COR-L47 (cell line): ENCODE data around the gene RAF1.

Experiments used
- DNase-seq: peaks from one replicate; lab custom pipeline; 2025; lab: John Stamatoyannopoulos, UW

RAF1 gene

GRCh38 chr3:12591456-12591855, 72.5 kb downstream of the RAF1 start:
- no peak for DNase-seq

DNA sequence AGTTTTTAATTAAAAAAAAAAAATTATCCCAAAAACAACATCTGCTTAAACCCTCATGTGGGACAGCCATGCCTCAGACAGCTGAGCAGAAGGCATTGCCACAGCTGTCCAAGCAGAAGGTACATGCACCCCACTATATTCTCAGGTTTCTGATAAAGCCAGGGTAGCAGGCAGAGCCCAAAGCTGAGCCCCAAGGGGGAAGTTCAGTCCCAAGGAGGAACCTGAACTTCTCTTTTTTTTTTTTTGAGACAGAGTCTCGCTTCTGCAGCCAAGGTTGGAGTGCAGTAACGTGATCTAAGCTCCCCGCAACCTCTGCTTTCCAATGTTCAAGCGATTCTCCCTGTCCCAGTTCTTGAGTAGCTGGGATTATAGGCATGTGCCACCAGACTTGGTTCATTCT, 73.8 kb downstream of the RAF1 start:
- DNase-seq, result no peak

DNA sequence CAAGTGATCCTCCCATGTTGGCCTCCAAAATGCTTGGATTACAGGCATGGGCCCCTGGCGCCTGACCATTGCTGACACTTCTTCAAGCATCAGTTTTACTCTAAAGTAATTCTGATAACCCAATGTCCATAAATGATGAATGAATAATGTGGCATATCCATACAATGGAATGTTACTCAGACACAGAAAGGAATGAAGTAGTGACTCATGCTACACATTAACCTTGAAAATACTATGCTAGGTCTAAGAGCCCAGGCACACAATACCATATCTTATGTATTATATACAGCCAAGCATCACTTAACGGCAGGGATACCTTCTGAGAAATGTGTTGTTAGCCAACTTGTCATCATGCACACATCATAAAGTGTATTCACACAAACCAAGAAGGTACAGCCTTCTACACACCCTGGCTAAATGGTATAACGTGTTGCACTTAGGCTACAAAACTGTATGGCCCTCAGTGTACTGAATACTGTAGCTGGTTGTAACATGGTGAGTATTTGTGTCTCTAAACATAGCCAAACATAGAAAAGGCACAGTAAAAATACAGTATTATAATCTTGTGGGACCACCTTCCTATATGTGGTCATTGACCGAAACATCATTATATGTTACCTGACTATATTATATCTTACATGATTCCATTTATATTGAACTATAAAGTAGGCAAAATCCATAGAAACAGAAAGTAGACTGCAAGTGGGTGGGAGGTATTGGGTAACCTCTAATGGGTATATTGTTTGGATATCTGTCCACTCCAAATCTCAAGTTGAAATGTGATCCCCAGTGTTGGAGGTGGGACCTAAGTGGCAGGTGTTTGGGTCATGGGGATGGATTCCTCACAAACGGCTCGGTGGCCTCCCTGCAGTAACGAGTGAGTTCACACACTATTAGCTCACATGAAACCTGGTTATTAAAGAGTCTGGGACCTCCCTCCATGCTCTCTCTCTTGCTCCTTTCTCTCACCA, 75.6 kb downstream of the RAF1 start:
- no peak for DNase-seq

DNA sequence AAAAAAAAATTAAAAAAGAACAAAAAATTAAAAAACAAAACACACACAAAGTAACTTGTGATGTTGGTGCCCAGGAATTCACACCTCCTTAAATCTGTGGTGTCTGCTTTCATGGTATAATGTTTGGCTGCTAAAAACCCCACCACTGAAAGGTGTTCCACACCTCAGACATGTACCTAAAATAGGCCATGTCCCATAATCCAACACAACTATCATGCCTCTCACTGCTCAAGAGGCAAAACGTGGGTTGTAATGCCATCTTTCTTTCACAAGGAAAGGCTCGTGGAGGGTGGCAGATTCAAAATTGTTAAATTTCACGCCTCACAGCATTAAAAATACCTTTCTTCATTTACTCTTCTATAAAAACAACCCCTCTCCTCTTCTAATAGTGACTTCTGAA, 77.5 kb downstream of the RAF1 start:
- DNase-seq, result no peak

- DNase-seq, result no peak
Observed at GRCh38 chr3:12585970-12586369, 77.9 kb downstream of the RAF1 start.

GRCh38 chr3:12585181-12585580, 78.7 kb downstream of the RAF1 start:
- DNase-seq, result no peak

- DNase-seq, result no peak
Observed at GRCh38 chr3:12584083-12584482, 79.8 kb downstream of the RAF1 start.

- no peak for DNase-seq
Observed at GRCh38 chr3:12583280-12583679, 80.6 kb downstream of the RAF1 start.

GRCh38 chr3:12582730-12583129, 81.2 kb downstream of the RAF1 start:
- no peak for DNase-seq

DNA sequence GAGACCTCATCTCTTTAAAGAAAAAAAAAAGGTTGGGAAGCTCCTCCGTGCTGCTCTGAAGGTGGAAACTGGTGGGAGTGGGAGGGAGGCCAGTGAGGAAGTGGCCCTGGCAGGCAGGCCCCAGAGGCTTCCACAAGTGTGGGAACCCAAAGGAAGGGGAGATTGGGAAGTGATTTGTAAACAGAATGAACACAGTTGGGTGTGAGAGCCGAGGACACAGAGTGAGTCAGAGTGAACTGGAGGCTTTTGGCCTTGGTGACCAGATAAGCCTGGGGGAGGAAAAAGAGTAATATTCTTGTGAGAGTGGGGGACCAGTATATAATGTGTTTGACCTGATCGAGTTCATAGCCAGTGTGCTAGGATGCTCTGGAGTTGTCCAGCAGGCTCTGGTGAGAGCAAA, 84.0 kb downstream of the RAF1 start:
- DNase-seq, result no peak

DNA sequence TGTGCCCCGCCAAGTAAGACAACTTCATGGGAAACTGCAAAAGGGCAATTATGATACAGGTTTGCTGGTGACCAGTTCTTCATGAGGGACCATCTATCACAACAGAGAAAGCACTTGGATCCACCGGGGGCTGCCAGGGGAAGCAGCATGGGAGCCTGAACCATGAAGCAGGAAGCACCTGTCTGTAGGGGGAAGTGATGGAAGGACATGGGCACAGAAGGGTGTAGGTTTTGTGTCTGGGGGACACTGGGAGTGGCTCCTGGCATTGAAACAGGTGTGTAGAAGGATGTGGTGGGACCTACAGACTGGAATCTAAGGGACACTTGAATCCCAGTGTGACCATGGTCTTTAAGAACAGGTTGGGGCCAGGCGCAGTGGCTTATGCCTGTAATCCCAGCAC, 84.5 kb downstream of the RAF1 start:
- DNase-seq, result no peak

DNA sequence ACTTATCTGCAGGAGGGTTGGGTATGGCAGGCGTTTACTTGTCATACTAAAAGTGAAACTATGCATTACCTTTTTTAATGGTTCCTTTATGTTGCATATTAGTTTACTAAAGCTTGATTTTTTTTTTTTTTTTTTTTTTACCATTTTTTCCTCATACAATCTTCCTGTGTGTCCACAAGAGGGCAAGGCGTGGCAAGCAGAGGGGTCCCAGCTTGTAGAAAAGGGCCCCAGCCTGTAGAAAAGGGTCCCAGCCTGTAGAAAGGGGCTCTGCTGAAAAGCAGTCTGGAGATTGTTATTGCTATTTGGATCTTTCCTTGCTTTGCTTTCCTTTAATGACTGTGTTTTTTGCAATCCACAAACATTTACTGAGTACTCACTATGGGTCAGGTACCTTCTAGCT, 85.2 kb downstream of the RAF1 start:
- DNase-seq, result no peak

GRCh38 chr3:12577379-12577778, 86.5 kb downstream of the RAF1 start:
- DNase-seq, result no peak

GRCh38 chr3:12574661-12575060, 89.3 kb downstream of the RAF1 start:
- no peak for DNase-seq

GRCh38 chr3:12574131-12574530, 89.8 kb downstream of the RAF1 start:
- DNase-seq, result no peak

DNA sequence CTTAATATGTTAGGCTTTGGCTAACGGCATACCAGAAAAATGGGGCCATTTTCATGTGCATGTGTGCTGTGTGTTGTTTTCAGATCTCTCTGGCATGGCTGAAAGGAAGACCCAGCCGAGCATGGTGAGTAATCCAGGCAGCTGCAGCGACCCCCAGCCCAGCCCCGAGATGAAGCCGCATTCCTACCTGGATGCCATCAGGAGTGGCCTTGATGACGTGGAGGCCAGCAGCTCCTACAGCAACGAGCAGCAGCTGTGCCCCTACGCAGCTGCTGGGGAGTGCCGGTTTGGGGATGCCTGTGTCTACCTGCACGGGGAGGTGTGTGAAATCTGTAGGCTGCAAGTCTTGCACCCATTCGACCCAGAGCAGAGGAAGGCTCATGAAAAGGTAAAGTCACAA, 91.9 kb downstream of the RAF1 start:
- DNase-seq, result no peak

DNA sequence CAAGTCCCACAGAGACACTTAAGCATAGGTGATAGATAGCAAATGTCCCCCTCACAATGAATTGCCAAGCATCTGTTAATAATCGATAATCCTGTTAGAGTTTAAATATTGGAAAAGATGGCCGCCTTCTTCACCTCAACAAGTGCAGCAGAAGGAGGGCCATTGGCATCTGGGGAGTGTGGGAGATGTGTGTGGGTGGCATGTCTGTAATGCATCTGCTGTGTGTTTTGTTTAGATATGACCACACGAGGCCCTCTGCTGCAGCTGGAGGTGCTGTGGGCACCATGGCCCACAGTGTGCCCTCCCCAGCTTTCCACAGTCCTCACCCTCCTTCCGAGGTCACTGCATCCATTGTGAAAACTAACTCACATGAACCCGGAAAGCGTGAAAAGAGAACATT, 94.1 kb downstream of the RAF1 start:
- no peak for DNase-seq

- no peak for DNase-seq
Observed at GRCh38 chr3:12568747-12569146, 95.2 kb downstream of the RAF1 start.

DNA sequence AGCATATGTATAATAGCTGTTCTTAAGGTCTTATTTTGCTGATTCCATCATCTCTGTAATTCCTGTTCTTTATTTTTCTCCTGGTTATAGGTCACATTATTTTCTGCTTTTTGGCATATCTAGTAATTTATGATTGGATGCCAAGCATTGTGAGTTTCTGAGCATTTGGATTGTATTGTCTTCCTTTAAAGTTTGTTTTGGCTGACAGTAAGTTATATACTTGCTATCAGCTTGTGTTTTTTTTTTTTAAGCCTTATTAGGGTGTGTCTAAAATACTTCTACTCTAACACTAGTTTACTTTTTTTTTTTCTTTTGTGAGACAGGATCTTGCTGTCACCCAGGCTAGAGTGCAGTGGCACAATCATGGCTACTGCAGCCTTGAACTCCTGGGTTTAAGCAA, 96.9 kb downstream of the RAF1 start:
- DNase-seq, result no peak

DNA sequence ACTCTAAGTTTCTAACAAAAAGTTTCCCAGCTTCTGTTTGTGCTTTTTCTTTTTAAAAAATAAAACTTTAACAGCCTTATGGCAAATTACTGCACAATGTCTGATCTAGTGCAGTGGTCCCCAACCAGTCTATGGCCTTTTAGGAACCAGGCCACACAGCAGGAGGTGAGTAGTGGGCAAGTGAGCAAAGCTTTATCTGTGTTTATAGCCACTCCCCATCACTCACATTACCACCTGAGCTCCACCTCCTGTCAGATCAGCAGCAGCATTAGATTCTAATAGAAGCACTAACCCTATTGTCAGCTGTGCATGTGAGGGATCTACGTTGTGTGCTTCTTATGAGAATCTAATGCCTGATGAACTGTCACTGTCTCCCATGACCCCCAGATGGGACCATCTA, 101.5 kb downstream of the RAF1 start:
- no peak for DNase-seq

- DNase-seq, result no peak
Observed at GRCh38 chr3:12561397-12561796, 102.5 kb downstream of the RAF1 start.

GRCh38 chr3:12560505-12561190, 103.3 kb downstream of the RAF1 start:
- DNase-seq, result no peak

- DNase-seq, result no peak
Observed at GRCh38 chr3:12559520-12559919, 104.4 kb downstream of the RAF1 start.
